NT2/D1 (cell line): ENCODE measurements around the gene BMP2.

Experiments
- DNase-seq: peaks from one replicate; pipeline ENCODE4 v3.0.0-alpha.2; 2011; ENCODE audit warnings: low read depth, low spot score
- H3K27me3 ChIP-seq: 2 replicates; pipeline ENCODE4 v1.6.0; 2011; ENCODE audit warnings: mild to moderate bottlenecking; ENCODE audit not compliant: insufficient read length, insufficient read depth
- H3K36me3 ChIP-seq: 2 replicates; pipeline ENCODE4 v1.6.1; 2011; ENCODE audit warnings: mild to moderate bottlenecking, low read length, mixed read lengths; ENCODE audit not compliant: insufficient read depth, insufficient read length
- H3K4me1 ChIP-seq: 2 replicates; pipeline ENCODE4 v1.5.1; 2011; ENCODE audit not compliant: insufficient read depth, insufficient read length
- H3K4me3 ChIP-seq: 2 replicates; pipeline ENCODE4 v1.5.1; 2011; ENCODE audit warnings: low read depth; ENCODE audit not compliant: insufficient read length
- H3K9ac ChIP-seq: 2 replicates; pipeline ENCODE4 v1.6.0; 2011; ENCODE audit warnings: low read depth; ENCODE audit not compliant: insufficient read length
- H3K9me3 ChIP-seq: 2 replicates; pipeline ENCODE4 v1.5.1; 2011; ENCODE audit warnings: mild to moderate bottlenecking, low read length; ENCODE audit not compliant: insufficient read depth
- SUZ12 ChIP-seq: IDR thresholded peaks from 2 replicates; pipeline ENCODE4 v1.6.1; 2011; ENCODE audit not compliant: insufficient read length, insufficient read depth; ENCODE audit errors: extremely low read depth
- YY1 ChIP-seq: IDR thresholded peaks from 2 replicates; pipeline ENCODE4 v1.6.1; 2011; ENCODE audit not compliant: insufficient read length, insufficient read depth
- ZNF274 ChIP-seq: IDR thresholded peaks from 2 replicates; pipeline ENCODE4 v1.6.1; 2011; ENCODE audit warnings: mild to moderate bottlenecking, low read depth, low read length

The BMP2 gene

DNA sequence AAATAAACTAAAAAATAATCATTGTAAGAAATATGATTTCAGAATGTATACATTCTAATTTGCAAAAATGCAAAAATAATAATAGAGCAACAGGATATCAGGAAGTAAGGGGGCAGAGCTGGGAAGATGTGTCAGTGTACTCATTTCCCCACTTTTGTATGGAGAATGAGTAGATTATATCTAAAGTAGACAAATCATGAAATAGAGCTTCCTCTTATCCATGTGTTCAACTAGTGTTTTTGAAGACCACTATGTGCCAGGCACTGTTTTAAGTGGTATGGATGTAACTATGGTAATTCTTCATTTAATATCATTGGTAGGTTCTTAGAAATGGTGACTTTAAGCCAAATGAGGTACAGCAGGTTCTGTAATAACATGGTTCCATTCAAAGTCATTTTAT is 17.0 kb upstream of the BMP2 start:
- DNase-seq, result no peak
- no peak for TF ChIP-seq YY1
- TF ChIP-seq ZNF274, result no peak
- TF ChIP-seq SUZ12, result no peak
- no peak overlapping the region for H3K9ac ChIP-seq
- H3K27me3 ChIP-seq, result no peaks in the 10 kb centered on the region
- no peaks in the 10 kb centered on the region for H3K4me1 ChIP-seq
- H3K4me3 ChIP-seq, result no peak overlapping the region
- no peaks in the 10 kb centered on the region for H3K36me3 ChIP-seq
- no peaks in the 10 kb centered on the region for H3K9me3 ChIP-seq

DNA sequence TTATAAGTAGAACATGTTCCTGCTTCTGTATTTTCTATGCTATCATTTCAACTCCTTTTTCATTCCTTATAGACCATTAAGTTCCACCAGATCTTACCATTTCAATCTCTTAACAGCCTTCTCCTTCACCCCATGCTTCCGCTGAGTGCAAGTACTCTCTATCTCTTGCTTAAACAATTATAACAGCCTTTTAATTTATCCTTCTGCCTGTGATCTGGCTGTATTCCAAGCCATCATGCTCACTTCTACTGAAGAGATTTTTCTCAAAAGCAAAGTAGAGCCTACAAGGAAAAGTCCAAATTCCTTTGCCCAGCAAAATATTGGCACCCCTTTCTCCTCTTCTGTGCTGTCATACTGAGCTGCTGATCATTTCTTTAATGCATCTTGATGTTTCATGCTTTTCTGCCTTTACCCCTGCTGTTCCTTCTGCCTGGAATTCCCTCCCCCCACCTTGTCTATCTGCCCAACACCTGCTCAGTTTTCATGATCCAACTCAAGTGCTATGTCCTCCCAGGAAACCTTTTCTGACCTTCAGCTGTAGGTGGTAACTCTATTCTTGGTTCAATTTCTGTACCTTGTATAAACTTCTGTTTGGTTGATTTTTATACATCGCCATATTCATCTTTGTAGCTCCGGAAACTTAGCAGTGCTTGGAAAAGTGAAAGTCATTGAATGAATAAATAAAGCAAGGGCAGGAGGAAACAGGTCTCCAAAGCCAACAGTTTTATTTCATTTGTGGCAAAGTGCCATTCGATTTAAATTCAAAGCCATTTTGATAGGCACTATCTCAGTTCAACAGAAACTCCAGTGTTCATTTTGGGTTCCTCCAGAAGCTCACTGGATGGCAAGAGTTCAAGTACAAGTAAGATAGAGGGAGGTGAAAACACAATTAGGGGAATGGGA is 10.5 kb upstream of the BMP2 start:
- H3K36me3 ChIP-seq, result no peaks in the 10 kb centered on the region
- no peaks in the 10 kb centered on the region for H3K4me1 ChIP-seq
- no peaks in the 10 kb centered on the region for H3K27me3 ChIP-seq
- no peaks in the 10 kb centered on the region for H3K9me3 ChIP-seq
- no peak overlapping the region for H3K9ac ChIP-seq
- DNase-seq, result no peak
- H3K4me3 ChIP-seq, result no peak overlapping the region
- TF ChIP-seq YY1 (no peak), SUZ12 (no peak), ZNF274 (no peak)

GRCh38 chr20:6764619-6765018 is 2.9 kb upstream of the BMP2 start:
- no peak for DNase-seq
- Histone ChIP-seq H3K36me3 (no peaks in the 10 kb centered on the region), H3K4me1 (no peaks in the 10 kb centered on the region), H3K9ac (no peak overlapping the region), H3K27me3 (peaks cover 26% of the 10 kb centered on the region), H3K4me3 (no peak overlapping the region), H3K9me3 (no peaks in the 10 kb centered on the region)
- TF ChIP-seq SUZ12 (no peak), ZNF274 (no peak), YY1 (no peak)

GRCh38 chr20:6765469-6766058 is 1.9 kb upstream of the BMP2 start:
- TF ChIP-seq YY1 (no peak), SUZ12 (no peak), ZNF274 (no peak)
- Histone ChIP-seq H3K4me3 (no peak overlapping the region), H3K36me3 (no peaks in the 10 kb centered on the region), H3K4me1 (no peaks in the 10 kb centered on the region), H3K9me3 (no peaks in the 10 kb centered on the region), H3K9ac (no peak overlapping the region), H3K27me3 (peaks cover 36% of the 10 kb centered on the region)
- DNase-seq, result no peak

DNA sequence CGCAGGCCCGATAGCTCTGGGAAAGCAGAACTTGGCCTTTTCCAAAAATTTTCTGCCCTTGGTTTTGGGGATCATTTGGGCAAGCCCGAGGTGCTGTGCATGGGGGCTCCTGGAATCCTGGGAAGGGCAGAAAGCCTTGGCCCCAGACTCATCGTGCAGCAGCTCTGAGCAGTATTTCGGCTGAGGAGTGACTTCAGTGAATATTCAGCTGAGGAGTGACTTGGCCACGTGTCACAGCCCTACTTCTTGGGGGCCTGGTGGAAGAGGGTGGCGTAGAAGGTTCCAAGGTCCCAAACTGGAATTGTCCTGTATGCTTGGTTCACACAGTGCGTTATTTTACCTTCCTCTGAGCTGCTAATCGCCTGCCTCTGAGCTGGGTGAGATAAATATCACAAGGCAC is 1.1 kb upstream of the BMP2 start:
- H3K36me3 ChIP-seq, result peaks cover 2% of the 10 kb centered on the region
- H3K4me1 ChIP-seq, result no peaks in the 10 kb centered on the region
- no peak overlapping the region for H3K4me3 ChIP-seq
- no peaks in the 10 kb centered on the region for H3K9me3 ChIP-seq
- DNase-seq, result no peak
- TF ChIP-seq SUZ12, result no peak
- no peak overlapping the region for H3K9ac ChIP-seq
- H3K27me3 ChIP-seq, result peaks cover 44% of the 10 kb centered on the region

GRCh38 chr20:6767126-6767535 is 355 bp upstream of the BMP2 start:
- peak overlapping the region; percentile 38 for H3K4me3 ChIP-seq
- H3K27me3 ChIP-seq, result peaks cover 50% of the 10 kb centered on the region

More at GRCh38 chr20:6767126-6767535, 355 bp upstream of the BMP2 start:
- H3K36me3 ChIP-seq, result peaks cover 4% of the 10 kb centered on the region
- H3K4me1 ChIP-seq, result no peaks in the 10 kb centered on the region
- DNase-seq, result no peak
- no peaks in the 10 kb centered on the region for H3K9me3 ChIP-seq
- H3K9ac ChIP-seq, result peak overlapping the region; percentile 32
- TF ChIP-seq ZNF274 (no peak), SUZ12 (no peak), YY1 (no peak)
